T47D (cell line): ENCODE data around the gene IGFBP4.

Experiments
- DNase-seq, 2 experiments: peaks; one replicate each; pipeline versions ENCODE4 v3.0.0 to v3.0.0-alpha.2; 2011 to 2012; ENCODE audit warnings: low read depth in 1 of 2, low spot score in 1 of 2
- JUND ChIP-seq: IDR thresholded peaks from 2 replicates; pipeline ENCODE4 v1.6.1; 2012; ENCODE audit warnings: low read depth
- in situ Hi-C: cut with HindIII; loops from 2 replicates; pipeline ENCODE4 v1.10.0; 2016; ENCODE audit warnings: low sequenced_read_pairs, low pct_unique_long_range_greater_than_20kb

IGFBP4 gene

DNA sequence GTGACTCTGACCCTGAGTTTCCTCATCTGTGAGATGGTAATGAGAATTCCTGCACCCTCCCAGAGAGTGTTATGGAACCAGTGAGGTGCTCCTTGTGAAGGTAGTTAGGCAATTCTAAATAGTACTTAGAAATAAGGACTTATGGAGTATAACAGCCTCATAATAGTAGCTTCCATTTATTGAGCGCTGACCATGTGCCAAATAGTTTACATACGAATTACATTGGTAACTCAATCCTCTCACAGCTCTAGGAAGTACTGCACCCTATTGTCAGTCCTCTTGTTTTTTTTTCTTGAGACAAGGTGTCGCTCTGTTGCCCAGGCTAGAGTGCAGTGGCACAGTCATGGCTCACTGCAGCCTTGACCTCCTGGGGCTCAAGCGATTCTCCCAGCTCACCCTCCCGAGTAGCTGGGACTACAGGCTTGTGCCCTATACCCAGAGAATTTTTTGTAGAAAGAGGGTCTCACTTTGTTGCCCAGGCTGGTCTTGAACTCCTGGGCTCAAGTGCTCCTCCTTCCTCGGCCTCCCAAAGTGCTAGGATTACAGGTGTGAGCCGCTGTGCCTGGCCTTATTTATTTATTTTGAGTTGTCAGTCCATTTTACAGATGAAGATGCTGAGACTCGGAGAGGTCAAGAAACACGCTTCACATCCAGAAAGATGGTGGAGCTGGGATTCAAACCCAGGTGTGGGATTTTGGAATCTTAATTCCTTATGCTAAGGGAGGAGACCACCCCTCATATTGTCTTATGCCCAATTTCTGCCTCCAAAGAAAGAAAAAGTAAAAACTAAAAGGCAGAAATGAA, 55.2 kb downstream of the IGFBP4 start:
- DNase-seq = no peak
- no peak for TF ChIP-seq JUND
- in situ Hi-C loops = no loop called here

DNA sequence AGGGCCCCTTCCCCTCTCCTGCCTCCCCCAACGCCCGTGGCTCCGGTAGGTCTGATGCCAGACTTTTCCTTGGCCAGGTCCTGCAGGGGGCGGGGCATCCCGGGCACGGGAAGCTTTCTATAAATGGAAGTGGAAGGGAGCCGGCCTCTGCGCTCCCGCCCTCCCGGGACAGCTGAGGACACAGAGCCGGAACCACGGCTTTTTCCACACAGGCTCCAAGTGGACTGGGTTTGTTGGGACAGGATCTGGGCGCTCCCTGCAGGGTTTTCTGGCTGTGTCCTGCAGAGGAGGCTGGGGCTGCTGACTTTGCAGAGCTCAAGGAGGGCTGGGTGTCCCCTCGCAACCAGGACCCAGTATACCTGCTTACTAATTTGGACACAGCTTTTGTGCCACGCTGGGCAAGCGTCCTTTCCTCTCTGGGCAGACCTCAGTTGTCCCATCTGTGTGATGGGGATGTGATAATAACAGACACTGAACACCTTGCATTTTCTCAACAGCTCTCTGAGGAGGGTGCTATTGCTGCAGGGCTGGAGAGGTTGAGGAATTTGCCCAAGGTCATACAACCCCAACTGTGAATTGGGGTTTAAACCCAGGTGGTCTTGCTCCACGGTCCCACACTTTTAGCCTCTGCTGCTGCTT, 56.4 kb downstream of the IGFBP4 start:
- in situ Hi-C loops = no loop called here
- DNase-seq = peak; percentile 73 to 96

DNA sequence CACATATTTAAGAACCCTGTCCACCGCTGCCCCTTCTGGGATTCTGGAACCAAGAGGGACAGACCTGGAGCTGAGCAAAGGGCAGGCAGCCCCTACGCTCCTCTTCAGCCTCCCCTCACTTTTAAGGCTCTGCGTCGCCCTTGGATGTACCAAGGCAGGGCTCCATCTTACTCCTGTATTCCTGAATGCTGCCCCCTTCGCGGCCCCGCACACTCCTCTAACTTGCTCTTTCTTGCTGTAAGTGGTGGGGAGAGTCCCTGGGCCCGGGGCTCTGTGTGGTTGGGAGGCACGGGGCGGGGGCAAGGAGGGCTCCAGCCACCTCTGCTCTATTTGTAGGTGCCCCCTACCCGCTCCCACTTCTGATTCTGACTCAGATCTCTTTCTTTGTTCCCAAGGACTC, 56.9 kb downstream of the IGFBP4 start:
- no peak for TF ChIP-seq JUND
- DNase-seq = no peak
- in situ Hi-C loops = no loop called here

More for the DNA sequence above, 56.4 kb downstream of the IGFBP4 start:
- TF ChIP-seq JUND = no peak

DNA sequence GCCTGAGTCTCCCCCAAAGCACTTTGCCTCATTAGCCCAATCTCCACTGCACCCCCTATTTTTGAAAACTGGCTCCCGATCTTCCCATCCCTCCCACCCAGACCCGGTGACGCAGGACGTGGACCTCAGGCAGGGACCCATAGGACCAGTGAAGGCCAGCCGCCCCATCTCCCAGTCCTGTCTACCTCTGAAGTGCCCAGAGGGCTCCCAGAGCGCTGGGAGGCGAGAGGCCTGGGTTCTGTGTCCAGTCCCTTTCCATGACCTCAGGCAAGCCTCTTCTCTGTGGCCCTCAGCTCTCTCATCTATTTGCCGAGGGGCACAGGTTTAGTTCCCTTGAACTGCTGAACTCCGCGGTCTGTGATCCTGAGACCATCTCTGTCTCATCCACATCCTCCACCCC, 57.5 kb downstream of the IGFBP4 start:
- no peak for TF ChIP-seq JUND
- DNase-seq = no peak
- in situ Hi-C loops = no loop called here

DNA sequence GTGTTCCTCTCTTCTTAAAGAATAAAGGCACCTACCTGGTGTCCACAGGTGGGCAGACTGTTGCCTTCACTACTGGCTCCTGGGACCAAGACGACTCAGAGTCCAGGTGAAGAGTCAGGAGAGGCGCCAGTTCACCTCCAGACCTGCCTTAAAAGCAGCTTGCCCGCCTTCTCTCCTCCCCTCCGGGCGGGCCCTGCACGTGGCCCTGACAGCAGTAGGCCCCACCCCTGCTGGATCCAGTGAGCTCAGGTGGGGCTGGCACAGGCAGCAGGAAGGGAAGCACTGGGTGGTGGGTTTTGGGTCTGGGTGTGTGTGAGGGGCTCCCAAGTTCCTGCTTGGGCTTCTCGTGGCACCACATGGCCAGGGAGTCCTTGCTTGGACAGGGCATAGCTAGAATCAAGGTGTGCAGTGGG, 58.3 kb downstream of the IGFBP4 start, which contains the start of gene TNS4:
Gene TNS4 (minus strand): TSS at position 125 of the 413 bp plus-strand sequence. CDS start 5,198 bp downstream, outside the sequence.
- no peak for TF ChIP-seq JUND
- DNase-seq = peak; percentile 67 to 95
- in situ Hi-C loops = no loop called here

GRCh38 chr17:40502716-40503115, 59.5 kb downstream of the IGFBP4 start:
- in situ Hi-C loops = no loop called here
- no peak for TF ChIP-seq JUND
- no peak for DNase-seq

DNA sequence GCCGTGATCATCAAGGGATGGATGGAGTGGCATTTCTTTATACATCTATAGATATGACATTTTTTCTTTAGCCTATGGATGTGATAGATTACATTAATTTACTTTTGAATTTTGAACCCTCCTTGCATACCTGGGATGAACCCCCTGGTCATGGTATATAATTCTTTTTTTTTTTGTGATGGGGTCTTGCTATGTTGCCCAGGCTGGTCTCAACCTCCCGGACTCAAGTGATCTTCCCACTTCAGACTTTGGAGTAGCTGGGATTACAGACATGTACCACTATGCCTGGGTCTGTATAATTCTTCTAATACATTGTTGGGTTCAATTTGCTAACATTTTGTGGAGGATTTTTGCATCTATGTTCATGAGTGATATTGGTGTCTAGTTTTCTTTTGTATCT, 59.9 kb downstream of the IGFBP4 start:
- no peak for TF ChIP-seq JUND
- no peak for DNase-seq
- in situ Hi-C loops = no loop called here

GRCh38 chr17:40506786-40507185, 63.5 kb downstream of the IGFBP4 start:
- TF ChIP-seq JUND = no peak
- in situ Hi-C loops = no loop called here
- no peak for DNase-seq
